ENCODE measurements around the gene PNLIPRP1. TPM values are rescaled to one million over a fixed set of nuclear protein-coding genes. Genes with fewer than 3 reads are reported as not detected.

PNLIPRP1 gene
- polyA plus RNA-seq, 3 donors: 0.04 TPM; not detected in 2

DNA sequence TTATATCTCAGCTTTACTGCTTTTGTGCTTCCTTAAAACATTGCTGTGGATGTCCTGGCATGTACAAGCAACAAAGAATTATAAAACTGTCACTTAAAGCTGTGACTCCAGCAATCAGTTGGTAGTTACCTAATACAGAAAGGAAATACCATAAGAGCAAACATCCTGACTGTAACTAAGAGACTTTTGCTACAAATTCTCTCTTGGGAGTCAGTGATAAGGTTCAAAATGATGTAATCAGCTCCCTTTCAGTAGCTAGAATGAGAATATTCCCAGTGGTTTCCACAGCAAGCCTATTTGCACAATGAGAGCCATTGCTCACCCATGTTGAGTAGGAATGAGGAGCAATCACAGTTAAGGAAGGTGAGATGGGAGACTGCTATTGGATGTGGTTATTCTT, 7.6 kb downstream of the PNLIPRP1 start:
- Histone ChIP-seq H3K4me2 (replicated peaks; ENCODE audit: extremely low read depth, low read length, poor library complexity, severe bottlenecking) (no peak overlapping the region), H2AFZ (ENCODE audit: insufficient read depth, low read depth, low read length, poor library complexity, severe bottlenecking) (no peak overlapping the region), H3K79me2 (ENCODE audit: insufficient read depth, low read length) (no peaks in the 10 kb centered on the region), H3K36me3 (replicated peaks in 1 of 2; ENCODE audit: control insufficient read depth in 1 of 2, insufficient read depth in 2 of 2, low read length in 2 of 2) (no peaks in the 10 kb centered on the region), H3K27ac (ENCODE audit: low read depth in 1 of 2, low read length in 2 of 2) (no peak overlapping the region), H3K4me3 (replicated peaks in 1 of 3; ENCODE audit: low read depth in 2 of 3, low read length in 3 of 3) (no peak overlapping the region), H3K9ac (ENCODE audit: insufficient read depth, low read length, poor library complexity, severe bottlenecking) (no peak overlapping the region), H4K20me1 (ENCODE audit: insufficient read depth, low read length) (no peaks in the 10 kb centered on the region), H3K9me3 (replicated peaks in 1 of 2; ENCODE audit: control insufficient read depth in 1 of 2, insufficient read depth in 1 of 2, low read length in 2 of 2) (no peaks in the 10 kb centered on the region), H3K27me3 (ENCODE audit: control insufficient read depth in 2 of 2, insufficient read depth in 2 of 2, low read length in 2 of 2) (no peaks in the 10 kb centered on the region), H3K4me1 (ENCODE audit: control insufficient read depth in 1 of 2, insufficient read depth in 2 of 2, low read length in 2 of 2) (no peaks in the 10 kb centered on the region)
- TF ChIP-seq, protein P1, sequence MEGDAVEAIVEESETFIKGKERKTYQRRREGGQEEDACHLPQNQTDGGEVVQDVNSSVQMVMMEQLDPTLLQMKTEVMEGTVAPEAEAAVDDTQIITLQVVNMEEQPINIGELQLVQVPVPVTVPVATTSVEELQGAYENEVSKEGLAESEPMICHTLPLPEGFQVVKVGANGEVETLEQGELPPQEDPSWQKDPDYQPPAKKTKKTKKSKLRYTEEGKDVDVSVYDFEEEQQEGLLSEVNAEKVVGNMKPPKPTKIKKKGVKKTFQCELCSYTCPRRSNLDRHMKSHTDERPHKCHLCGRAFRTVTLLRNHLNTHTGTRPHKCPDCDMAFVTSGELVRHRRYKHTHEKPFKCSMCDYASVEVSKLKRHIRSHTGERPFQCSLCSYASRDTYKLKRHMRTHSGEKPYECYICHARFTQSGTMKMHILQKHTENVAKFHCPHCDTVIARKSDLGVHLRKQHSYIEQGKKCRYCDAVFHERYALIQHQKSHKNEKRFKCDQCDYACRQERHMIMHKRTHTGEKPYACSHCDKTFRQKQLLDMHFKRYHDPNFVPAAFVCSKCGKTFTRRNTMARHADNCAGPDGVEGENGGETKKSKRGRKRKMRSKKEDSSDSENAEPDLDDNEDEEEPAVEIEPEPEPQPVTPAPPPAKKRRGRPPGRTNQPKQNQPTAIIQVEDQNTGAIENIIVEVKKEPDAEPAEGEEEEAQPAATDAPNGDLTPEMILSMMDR (IDR thresholded peaks at IDR 0.05): no peak
- no peak for DNase-seq
- no peak overlapping the region for H3K4me3 Mint-ChIP-seq
- intact Hi-C loops (cut with micrococcal nuclease): no loop called here
- H3K36me3 Mint-ChIP-seq: no peaks in the 10 kb centered on the region
- H3K9me3 Mint-ChIP-seq: no peaks in the 10 kb centered on the region
- H3K4me1 Mint-ChIP-seq: no peaks in the 10 kb centered on the region
- H3K27ac Mint-ChIP-seq: no peak overlapping the region
- H3K27me3 Mint-ChIP-seq (ENCODE audit: low read depth in 3 of 3): peaks cover 0 to 2% (median 0%) of the 10 kb centered on the region in 3 donors

DNA sequence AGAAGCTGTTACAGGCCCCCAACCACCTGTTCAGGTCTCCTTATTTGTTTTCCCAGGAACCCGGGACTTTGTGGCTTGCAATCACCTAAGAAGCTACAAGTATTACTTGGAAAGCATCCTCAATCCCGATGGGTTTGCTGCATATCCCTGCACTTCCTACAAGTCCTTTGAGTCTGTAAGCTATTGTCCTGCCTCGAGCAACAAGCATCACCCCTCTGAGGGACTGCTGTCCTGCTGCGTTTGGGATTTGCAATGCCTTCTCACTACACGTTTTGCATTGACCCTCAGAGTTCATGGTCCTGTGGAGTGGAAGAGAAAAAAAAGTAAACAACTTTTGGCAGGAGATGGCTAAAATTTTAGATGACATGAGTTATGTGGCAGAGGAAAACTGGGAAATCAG, 9.2 kb downstream of the PNLIPRP1 start:
- H3K4me1 ChIP-seq (ENCODE audit: control insufficient read depth in 1 of 2, insufficient read depth in 2 of 2, low read length in 2 of 2): no peaks in the 10 kb centered on the region
- H3K36me3 Mint-ChIP-seq: no peaks in the 10 kb centered on the region
- H4K20me1 ChIP-seq (ENCODE audit: insufficient read depth, low read length): no peaks in the 10 kb centered on the region
- no peak overlapping the region for H3K4me2 ChIP-seq (replicated peaks; ENCODE audit: extremely low read depth, low read length, poor library complexity, severe bottlenecking)
- no peak overlapping the region for H2AFZ ChIP-seq (ENCODE audit: insufficient read depth, low read depth, low read length, poor library complexity, severe bottlenecking)
- no peak overlapping the region for H3K4me3 Mint-ChIP-seq
- H3K4me3 ChIP-seq (replicated peaks in 1 of 3; ENCODE audit: low read depth in 2 of 3, low read length in 3 of 3): no peak overlapping the region
- H3K9me3 Mint-ChIP-seq: no peaks in the 10 kb centered on the region
- no peaks in the 10 kb centered on the region for H3K36me3 ChIP-seq (replicated peaks in 1 of 2; ENCODE audit: control insufficient read depth in 1 of 2, insufficient read depth in 2 of 2, low read length in 2 of 2)
- TF ChIP-seq, protein P1 (IDR thresholded peaks at IDR 0.05): no peak
- no peak for DNase-seq
- no peaks in the 10 kb centered on the region for H3K79me2 ChIP-seq (ENCODE audit: insufficient read depth, low read length)
- no peaks in the 10 kb centered on the region for H3K27me3 ChIP-seq (ENCODE audit: control insufficient read depth in 2 of 2, insufficient read depth in 2 of 2, low read length in 2 of 2)
- peaks cover 0 to 2% (median 2%) of the 10 kb centered on the region in 3 donors for H3K27me3 Mint-ChIP-seq (ENCODE audit: low read depth in 3 of 3)
- intact Hi-C loops (cut with micrococcal nuclease): no loop called here
- H3K27ac Mint-ChIP-seq: no peak overlapping the region
- H3K9ac ChIP-seq (ENCODE audit: insufficient read depth, low read length, poor library complexity, severe bottlenecking): no peak overlapping the region
- no peaks in the 10 kb centered on the region for H3K9me3 ChIP-seq (replicated peaks in 1 of 2; ENCODE audit: control insufficient read depth in 1 of 2, insufficient read depth in 1 of 2, low read length in 2 of 2)
- 93% methylated on average over 3 of the region's 5 CpGs for WGBS (ENCODE audit: insufficient coverage)
- H3K4me1 Mint-ChIP-seq: no peaks in the 10 kb centered on the region
- H3K27ac ChIP-seq (ENCODE audit: low read depth in 1 of 2, low read length in 2 of 2): no peak overlapping the region
